Measurements from ENCODE around the gene NOP58. TPM values are rescaled to one million over a fixed set of nuclear protein-coding genes. Genes with fewer than 3 reads are reported as not detected.

Gene NOP58
- total and polyA plus RNA-seq, 10 of the 15 experiments (the other 5 are each of a cell fraction or from before 2014, with no cell fraction given): 131 to 327 (median 217) TPM

DNA sequence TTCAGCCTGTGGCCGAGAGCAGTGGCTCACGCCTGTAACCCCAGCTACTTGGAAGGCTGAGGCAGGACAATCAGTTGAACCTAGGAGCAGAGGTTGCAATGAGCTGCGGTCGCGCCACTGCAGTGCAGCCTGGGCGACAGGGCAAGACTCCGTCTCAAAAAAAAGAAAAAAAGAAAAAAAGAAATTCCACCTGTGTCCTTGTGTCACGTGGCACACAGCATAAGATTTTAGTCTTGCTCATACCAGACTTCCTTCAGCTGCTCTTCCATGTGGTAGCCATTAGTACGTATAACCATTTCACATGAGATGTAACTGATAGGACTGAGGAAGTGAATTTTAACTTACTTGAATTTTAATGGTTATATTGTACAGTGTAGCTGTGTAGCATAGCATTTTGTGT is 4.0 kb downstream of the NOP58 start:
- peaks cover 15% of the 10 kb centered on the region for H3K4me1 ChIP-seq (ENCODE audit: control insufficient read depth, insufficient read depth, low read length)
- TF ChIP-seq MXI1 (IDR thresholded peaks at IDR 0.05; ENCODE audit: low read depth, low read length) (peak; percentile 73), RUNX3 (IDR thresholded peaks at IDR 0.05; ENCODE audit: low read length) (peak; percentile 9; the same call in 1 of the 2 replicates), MLLT1 (IDR thresholded peaks at IDR 0.05) (peak; percentile 63; the same call in 1 of the 2 replicates), TBL1XR1 (IDR thresholded peaks at IDR 0.05; ENCODE audit: low read depth, low read length) (no peak), RAD21 (IDR thresholded peaks at IDR 0.05; ENCODE audit: insufficient read depth, low read depth, low read length) (no peak), SMARCA5 (IDR thresholded peaks at IDR 0.05) (no peak), RAD51 (IDR thresholded peaks at IDR 0.05) (peak; percentile 92), SMC3 (IDR thresholded peaks at IDR 0.05; ENCODE audit: borderline replicate concordance, low read length) (no peak), ZNF384 (IDR thresholded peaks at IDR 0.05; ENCODE audit: borderline replicate concordance, low read depth, low read length) (peak; percentile 67; the same call in 1 of the 2 replicates), FOXM1 (IDR thresholded peaks at IDR 0.05; ENCODE audit: low read depth, low read length) (0 out of 2 replicates have a peak, but pooled peaks have one; percentile 3), NFIC (IDR thresholded peaks at IDR 0.05; ENCODE audit: low read depth, low read length) (0 out of 2 replicates have a peak, but pooled peaks have one; percentile 14), BHLHE40 (IDR thresholded peaks at IDR 0.05; ENCODE audit: borderline replicate concordance in 1 of 2, low read depth in 2 of 2, low read length in 1 of 2) (0 out of 4 replicates have a peak, but pooled peaks of 1 of the 2 experiments have one; percentile 36), USF1 (IDR thresholded peaks at IDR 0.05; ENCODE audit: borderline replicate concordance, extremely low read length, insufficient read depth, low read depth, low read length) (peak; percentile 66), EGR1 (IDR thresholded peaks at IDR 0.05; ENCODE audit: borderline replicate concordance in 1 of 2, low read depth in 2 of 2, low read length in 2 of 2) (no peak)
- TF ChIP-seq, protein P1, sequence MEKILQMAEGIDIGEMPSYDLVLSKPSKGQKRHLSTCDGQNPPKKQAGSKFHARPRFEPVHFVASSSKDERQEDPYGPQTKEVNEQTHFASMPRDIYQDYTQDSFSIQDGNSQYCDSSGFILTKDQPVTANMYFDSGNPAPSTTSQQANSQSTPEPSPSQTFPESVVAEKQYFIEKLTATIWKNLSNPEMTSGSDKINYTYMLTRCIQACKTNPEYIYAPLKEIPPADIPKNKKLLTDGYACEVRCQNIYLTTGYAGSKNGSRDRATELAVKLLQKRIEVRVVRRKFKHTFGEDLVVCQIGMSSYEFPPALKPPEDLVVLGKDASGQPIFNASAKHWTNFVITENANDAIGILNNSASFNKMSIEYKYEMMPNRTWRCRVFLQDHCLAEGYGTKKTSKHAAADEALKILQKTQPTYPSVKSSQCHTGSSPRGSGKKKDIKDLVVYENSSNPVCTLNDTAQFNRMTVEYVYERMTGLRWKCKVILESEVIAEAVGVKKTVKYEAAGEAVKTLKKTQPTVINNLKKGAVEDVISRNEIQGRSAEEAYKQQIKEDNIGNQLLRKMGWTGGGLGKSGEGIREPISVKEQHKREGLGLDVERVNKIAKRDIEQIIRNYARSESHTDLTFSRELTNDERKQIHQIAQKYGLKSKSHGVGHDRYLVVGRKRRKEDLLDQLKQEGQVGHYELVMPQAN (conservative IDR thresholded peaks at IDR 0.05): peak; percentile 51; the same call in 1 of the 2 replicates
- TF ChIP-seq, protein P2, sequence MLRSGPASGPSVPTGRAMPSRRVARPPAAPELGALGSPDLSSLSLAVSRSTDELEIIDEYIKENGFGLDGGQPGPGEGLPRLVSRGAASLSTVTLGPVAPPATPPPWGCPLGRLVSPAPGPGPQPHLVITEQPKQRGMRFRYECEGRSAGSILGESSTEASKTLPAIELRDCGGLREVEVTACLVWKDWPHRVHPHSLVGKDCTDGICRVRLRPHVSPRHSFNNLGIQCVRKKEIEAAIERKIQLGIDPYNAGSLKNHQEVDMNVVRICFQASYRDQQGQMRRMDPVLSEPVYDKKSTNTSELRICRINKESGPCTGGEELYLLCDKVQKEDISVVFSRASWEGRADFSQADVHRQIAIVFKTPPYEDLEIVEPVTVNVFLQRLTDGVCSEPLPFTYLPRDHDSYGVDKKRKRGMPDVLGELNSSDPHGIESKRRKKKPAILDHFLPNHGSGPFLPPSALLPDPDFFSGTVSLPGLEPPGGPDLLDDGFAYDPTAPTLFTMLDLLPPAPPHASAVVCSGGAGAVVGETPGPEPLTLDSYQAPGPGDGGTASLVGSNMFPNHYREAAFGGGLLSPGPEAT (IDR thresholded peaks at IDR 0.05; ENCODE audit: low read depth): 0 out of 2 replicates have a peak, but pooled peaks have one; percentile 19

More for the DNA sequence above, 4.0 kb downstream of the NOP58 start:
- Histone ChIP-seq H2AFZ (ENCODE audit: control insufficient read depth, low read depth, low read length) (no peak overlapping the region), H3K4me3 (peak overlapping the region; percentile 89), H3K9ac (ENCODE audit: control insufficient read depth, insufficient read depth, low read length) (peak overlapping the region; percentile 41), H3K27me3 (replicated peaks in 1 of 2; ENCODE audit: control insufficient read depth in 2 of 2, insufficient read depth in 2 of 2, low read length in 1 of 2) (no peaks in the 10 kb centered on the region), H3K9me3 (replicated peaks; ENCODE audit: control insufficient read depth, insufficient read depth, low read length) (no peaks in the 10 kb centered on the region), H4K20me1 (ENCODE audit: control insufficient read depth, insufficient read depth) (peaks cover 26% of the 10 kb centered on the region), H3K27ac (ENCODE audit: control insufficient read depth, insufficient read depth) (peak overlapping the region; percentile 54), H3K4me2 (ENCODE audit: control insufficient read depth, insufficient read depth) (peak overlapping the region; percentile 89), H3K79me2 (ENCODE audit: control insufficient read depth, insufficient read depth, low read length) (peaks cover 89% of the 10 kb centered on the region), H3K36me3 (ENCODE audit: control insufficient read depth in 2 of 2, insufficient read depth in 2 of 2, low read length in 1 of 2) (peaks cover 0 to 2% of the 10 kb centered on the region in 2 experiments; a peak in 1 of 4 replicates)
- ATAC-seq (peak; percentile 19), DNase-seq (ENCODE audit: low read depth, low spot score) (peak; percentile 17), FAIRE-seq (no peak)
- SMC1A ChIA-PET (ENCODE audit: uncharacterized antibody, unreplicated experiment): interaction anchor here (0.6 to 1.4 kb wide), 10 partner anchors 11 to 1147 kb away, joined by 3 to 4 read pairs (median 4); no protein-coding TSS in a partner anchor
- POLR2A ChIA-PET: interaction anchor here (0.6 to 1.1 kb wide), 5 partner anchors 9 to 111 kb away, joined by 3 to 8 read pairs (median 3); no protein-coding TSS in a partner anchor
- RAD21 ChIA-PET (ENCODE audit: unreplicated experiment): interaction anchor here (1.0 to 2.6 kb wide), 6 partner anchors 11 to 110 kb away, joined by 3 to 9 read pairs (median 4); no protein-coding TSS in a partner anchor
- in situ Hi-C loops (cut with MboI): no loop called here
- 22% methylated on average over 9 of the region's 9 CpGs for WGBS (ENCODE audit: insufficient coverage, insufficient replicate concordance, low lambda C conversion rate, missing lambda C conversion rate)
- BruUV-seq (replicated peaks): no TSS peak
- intact Hi-C loops (cut with micrococcal nuclease; ENCODE audit: unreplicated experiment): loop anchor here (5.0 kb wide), 1 partner anchor 108 kb away; the partner anchor contains the start of gene BMPR2
- CTCF ChIA-PET: interaction anchor here (0.9 to 3.3 kb wide), 2 partner anchors 10 to 46 kb away, joined by 3 to 26 read pairs; no protein-coding TSS in a partner anchor

Measured in GM12878 (cell line).